ENCODE results near the gene EYS.

EYS gene

DNA sequence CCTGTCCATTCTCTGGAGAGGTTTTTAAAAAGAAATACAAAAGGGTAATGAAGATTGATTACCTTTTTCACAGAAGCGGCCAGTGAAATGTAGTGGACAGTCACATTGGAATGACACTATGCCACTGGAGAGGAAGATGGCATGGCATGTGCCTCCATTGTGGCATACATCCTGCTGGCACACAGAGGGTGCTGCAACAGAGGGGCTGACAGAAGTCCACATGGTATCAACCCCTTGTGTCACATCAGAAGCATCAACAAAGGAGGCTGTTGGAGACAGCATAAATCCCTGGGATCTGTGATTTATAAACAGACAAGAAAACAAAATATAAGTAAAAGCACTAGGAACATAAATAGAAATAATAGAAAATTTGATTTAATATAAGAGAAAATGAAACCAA, 1476.5 kb downstream of the EYS start:
- no peak for DNase-seq (ENCODE audit: low read depth)

DNA sequence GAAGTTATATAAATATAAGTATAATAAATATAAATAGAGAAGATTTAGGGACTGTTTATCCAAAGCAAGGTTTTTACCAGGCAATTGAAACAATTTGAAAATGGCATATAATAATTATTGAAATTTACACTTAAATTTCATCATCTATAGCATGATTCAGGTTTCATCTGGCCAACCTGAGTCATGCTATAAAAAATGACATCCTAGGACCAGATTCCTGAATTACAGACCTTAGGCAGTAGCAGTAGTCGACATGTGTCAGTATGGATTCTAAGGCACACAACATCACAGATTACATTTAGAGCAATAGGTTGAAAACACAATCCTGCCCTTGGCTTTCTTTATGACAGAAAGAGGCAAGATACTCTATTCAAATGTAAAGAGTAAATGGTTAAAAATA, 1479.2 kb downstream of the EYS start:
- no peak for DNase-seq (ENCODE audit: low read depth)

DNA sequence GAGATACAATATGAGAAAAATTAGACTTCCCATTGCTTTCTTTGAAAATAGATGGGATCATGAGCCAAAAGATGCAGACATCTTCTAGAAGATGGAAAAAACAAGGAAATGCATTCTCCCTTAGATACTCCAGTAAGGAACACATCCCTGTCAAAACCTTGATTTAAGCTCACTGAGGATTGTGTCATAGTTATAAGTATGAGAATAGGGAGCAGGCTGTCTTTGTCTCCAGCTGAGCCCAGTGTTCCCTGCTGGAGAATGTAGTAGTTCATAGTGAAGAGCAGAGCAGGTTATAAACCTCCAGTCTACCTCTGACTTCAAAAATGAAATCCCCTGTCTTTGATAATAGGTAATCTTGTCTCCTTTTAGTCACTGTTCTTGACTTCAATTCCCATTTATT, 1481.5 kb downstream of the EYS start:
- DNase-seq (ENCODE audit: low read depth), result no peak

DNA sequence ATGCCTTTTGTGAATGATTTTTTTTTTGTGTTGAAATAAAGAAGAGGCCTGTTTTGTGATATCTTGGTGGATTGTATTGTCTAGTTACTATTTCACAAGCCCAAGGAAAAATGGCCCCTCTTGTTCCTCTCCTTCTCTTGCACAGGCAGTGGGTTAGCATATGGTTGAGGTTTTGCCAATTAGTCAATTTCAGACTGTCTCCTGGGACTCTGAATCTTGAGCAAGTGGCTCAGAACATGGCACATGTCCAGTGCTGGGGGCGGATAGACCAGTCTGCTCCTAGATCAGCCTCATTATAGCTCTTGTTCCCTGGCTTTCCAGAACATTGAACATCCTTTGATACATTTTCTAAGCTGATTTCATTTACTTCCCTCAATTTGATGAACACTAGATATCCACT, 1482.2 kb downstream of the EYS start:
- DNase-seq (ENCODE audit: low read depth), result no peak

DNA sequence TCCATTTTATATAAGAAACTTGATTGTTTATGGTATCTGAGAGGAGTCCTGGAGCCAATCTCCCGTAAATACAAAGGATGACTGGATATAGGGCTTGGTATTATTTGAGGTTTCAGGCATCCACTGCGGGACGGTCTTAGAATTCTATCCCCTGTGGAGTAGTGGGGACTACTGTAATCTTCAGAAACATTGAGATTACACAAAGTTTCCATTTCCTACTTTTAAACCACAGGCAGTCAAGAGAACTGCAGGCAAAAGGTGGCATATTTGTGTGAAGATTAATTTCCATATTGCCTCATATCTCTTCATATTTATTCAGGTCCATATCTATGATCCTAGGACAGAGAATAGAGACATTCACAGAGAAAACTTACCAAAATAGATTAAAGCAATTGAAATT, 1485.2 kb downstream of the EYS start:
- no peak for DNase-seq (ENCODE audit: low read depth)

DNA sequence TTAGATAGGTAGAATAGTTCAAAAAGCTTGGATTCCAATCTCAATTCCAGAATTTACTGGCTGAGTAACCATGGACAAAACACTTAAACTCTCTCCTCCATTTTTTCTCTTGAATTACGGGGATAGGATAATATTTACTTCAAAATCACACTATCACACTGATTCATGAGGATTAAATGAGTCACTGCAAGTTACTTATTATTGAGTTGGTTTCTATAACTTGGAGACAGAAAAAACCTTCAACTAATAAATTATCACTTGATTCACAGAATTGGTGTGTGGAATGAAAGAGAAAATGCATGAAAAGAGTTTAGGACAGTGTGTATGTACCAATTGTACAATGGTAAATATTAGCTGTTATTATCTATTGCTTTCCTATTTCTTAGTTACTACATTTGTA, 1486.2 kb downstream of the EYS start:
- no peak for DNase-seq (ENCODE audit: low read depth)

DNA sequence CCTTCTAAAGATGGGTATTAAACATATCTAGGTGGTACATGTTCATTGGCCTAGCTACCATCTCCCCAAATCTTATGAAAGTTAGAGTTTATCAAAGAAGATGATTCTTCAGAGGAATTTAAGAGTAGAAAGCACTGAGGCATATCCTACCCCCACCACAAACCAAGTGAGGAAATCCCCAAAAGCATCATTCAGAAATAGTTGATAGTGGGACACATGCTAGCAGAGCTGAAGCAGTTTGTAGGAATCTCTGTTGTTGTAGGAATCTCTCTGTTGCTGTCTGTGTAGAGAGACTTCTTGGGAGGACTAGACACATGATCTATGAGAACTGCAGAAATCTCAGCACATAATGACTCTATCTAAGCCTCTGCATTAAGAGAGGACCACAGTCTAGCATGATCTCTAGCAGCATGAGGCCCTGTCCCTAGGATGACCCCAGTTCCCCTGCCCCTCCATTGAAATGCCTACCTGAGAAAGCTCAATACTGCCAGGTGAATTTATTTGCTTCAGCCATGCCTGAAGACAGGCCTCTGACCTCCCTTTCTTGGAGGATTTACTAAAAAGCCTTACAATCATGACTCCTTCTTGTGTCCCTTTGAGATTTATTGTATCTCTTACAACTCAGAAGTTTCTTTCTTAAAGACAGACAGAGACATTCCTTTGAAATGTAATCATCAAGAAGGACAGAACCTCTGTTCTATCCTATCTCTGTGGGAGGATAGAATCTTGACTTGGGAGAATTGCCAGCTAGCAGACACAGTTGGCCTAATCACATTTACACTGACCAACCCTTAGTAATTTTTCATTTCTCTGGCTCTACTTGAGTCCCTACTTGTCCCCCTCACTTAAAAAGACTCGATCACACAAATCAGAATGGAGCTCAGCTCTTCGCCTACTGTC, 1489.1 kb downstream of the EYS start:
- no peak for DNase-seq (ENCODE audit: low read depth)

DNA sequence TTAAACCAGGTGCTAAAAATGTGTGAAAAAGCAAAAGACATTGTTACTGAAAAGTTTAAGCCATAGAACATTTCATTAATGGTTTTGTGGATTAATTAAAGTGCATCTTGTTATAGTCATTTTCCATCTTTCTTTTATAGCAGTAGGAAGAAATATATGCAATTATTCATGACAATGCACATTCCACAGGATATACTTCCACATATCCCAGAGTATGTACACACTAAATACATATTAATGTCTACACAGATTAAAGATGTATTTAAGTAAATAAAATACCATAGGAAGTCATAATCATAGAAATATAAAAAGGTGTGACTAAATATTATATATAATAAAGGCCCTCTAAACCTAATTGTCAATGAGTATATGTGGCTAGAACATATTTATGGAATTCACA, 1492.7 kb downstream of the EYS start:
- DNase-seq (ENCODE audit: low read depth), result no peak

DNA sequence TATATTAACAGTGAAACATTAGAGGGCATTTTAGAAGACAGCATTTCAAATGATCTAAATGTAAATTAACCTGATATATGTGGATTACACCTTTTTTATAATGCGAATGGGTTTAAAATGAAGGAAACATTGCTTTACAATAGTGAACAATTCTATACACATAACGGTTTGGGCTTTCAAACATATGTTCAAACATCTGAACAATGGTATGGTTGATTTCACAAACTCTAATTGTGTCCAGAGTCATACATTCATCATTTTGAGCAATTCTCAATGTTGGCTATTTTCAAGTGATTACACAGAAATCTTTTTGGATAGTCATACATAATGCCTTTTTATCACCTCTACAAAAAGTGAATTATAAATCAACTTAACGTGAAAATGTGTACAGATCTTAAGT, 1493.3 kb downstream of the EYS start:
- DNase-seq (ENCODE audit: low read depth), result no peak

DNA sequence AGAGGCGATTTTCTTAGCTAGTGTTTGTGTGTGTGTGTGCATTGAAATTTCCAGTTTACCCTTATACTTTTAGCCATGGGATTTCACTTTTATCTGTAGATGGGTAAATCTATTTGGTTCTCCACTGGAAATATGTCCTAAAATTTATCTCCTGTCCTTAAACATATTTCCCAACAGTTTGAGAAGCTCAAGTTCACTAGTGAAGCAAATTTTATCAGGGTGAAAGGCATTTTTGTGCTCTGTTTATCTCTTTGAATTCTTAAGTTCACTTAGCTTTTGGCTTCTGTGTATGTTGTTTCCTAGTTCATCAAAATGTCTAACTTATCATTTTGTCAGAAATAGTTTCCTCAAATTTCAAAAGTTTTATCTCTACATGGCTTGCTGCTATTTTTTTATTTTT, 1509.8 kb downstream of the EYS start:
- DNase-seq (ENCODE audit: low read depth), result no peak

DNA sequence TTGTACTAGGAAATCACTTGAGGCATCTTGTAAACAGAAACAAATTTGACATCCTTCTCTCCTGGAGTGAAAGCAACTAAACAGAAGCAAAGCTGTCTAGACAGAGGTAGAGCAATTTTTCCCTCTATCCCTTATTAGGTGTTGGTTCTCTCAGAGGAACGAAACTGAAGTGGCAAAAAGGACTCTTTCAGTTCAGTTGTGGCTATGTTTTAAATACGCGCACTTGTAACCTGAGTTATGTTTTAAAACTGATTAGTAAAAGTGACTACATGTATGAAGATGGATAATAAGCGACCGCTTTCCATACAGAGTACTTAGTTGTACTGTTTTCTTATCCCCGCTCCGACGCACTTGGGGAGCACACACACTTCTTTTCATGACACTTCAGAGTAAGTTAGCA, 1520.4 kb downstream of the EYS start:
- DNase-seq (ENCODE audit: low read depth), result no peak

DNA sequence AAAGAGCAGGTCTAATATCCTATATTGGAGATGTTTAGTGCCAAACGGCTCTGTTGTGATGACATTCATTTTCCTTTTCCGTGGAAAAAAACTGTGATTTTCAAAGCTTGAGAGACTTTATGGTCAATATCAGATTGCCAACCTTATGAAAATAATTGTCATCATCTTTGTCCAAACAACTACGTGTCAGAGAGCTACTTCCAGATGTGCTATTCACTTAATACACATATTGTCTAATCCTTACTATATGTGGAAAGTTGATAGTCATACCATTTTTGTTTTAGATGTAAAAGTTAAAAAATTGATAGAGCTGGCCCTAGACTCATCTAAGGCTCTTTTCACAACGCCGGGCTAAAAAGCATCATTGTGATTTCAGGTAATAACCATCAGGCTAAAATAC, 1521.4 kb downstream of the EYS start:
- no peak for DNase-seq (ENCODE audit: low read depth)

DNA sequence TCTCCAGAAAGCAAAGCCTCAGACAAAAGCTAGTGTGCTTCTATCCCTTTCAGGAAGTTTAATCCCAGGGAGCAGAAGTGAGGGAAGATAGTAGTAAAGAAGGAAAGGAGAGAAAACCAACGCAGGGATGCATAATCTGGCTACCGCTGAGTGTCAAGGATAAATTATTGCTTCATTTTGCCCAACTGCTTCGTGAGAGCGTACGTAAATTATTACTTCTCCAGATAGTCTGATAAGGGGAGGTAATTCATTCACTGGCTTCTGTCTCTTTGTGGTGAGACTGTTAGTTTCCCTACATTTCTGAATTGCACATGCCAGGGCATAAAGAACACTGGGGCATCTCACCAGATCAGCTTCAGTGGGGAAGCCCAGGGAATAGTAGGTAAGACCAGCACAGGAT, 1531.7 kb downstream of the EYS start:
- no peak for DNase-seq (ENCODE audit: low read depth)

DNA sequence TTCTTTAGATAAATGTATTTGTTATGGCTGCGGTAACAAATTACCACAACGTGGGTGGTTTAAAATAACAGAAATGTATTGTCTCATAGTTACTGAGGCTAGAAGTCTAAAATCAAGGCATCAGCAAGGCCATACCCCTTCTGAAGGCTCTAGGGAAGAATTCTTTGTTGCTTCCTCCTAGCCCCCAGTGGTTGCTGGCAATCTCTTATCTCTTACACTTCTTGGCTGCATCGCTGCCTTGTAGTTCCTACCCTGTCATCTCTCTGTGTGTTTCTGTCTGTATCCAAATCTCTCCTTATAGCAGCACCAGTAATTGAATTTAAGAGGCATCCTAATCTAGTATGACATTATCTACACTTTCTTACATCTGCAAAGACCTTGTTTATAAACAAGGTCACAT, 1536.7 kb downstream of the EYS start:
- no peak for DNase-seq (ENCODE audit: low read depth)

DNA sequence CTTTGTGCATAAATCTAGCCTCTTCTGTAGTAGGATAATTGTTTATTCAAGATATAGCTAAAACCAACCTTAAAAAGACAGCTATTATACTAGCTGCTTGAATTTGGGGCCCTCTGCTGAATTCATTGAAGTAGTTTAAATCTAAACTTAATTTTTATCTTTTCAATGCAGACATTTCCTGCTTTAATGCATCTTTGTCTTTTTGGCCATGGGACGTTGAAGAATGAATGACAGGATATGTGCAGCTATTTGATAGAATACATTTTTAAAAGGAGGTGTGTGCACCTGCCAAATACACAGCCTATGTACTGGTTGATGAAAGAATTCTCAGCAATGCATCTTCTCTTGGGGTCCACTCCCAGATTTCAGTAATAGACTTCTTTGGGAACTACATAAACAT, 1546.5 kb downstream of the EYS start:
- no peak for DNase-seq (ENCODE audit: low read depth)

DNA sequence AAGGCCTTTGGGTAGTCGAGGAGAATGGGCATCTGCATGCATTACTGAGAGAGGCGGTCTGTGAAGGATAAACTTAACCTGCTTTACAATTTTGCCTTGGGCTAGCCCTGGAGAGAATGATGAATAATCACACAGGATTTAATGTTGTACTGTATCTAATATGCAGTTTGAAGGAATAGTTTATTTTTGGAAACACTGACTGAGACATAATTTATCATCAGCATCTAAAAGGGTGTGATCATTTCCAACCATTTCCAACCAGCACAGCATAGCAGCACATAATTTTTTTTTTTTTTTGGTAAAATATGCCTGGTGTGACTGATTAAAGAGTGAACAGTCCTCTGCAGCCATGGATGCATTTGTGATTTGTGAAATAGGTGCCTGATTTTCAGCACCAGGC, 1552.0 kb downstream of the EYS start:
- no peak for DNase-seq (ENCODE audit: low read depth)

DNA sequence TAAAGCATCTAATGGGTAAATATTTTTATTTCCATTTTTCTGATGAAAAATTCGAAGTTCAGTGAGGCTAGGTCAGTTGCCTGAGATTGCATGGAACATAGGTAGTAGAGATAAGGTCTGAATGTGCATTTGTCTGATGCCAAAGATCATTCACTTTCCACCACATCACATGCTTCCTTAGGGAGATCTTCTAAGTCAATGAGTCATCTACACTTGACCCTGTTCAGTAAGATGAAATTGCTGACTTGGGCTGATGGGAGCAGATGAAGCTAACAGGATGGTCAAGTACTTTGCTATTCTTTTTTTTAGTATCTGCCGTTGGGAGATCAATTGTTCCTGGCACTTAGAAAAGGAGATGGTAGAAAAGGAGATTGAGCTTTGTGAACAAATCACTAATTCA, 1560.2 kb downstream of the EYS start:
- no peak for DNase-seq (ENCODE audit: low read depth)

DNA sequence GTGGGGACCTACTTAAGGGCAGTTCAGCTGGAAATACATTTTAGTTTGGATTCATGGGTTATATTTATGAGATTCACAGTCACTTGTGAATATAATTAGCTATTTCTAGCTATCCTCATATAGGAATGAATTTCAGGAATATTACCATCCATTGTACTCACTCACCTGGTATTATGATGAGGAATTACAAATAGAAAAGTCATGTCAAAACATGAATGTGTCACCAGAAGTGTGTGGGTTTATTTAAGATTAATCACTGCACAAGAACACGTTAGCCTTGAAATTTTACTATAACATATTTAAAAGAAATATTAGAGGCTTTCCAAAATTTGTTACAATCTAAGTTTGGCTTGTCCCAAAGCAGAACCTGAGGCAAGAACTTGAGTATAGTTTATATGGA, 1560.9 kb downstream of the EYS start:
- no peak for DNase-seq (ENCODE audit: low read depth)

DNA sequence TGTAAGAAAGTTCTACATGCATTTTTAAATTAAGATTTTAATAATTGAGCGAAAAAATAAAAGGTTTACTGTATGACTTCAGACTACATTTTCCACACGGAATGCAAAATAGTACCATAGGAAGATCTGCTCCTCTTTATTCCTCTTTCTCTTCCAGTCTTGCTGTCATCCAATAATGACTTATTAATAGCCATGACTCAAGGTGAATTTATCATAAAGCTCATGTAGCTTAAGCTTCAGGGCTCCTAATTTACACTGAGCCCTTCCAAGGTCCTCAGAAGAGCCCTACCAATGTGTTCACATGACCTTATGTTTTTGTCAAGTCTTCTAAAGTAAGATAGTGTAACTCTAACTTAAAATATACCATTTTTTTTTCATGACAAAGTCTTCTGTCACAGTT, 1561.4 kb downstream of the EYS start:
- no peak for DNase-seq (ENCODE audit: low read depth)

DNA sequence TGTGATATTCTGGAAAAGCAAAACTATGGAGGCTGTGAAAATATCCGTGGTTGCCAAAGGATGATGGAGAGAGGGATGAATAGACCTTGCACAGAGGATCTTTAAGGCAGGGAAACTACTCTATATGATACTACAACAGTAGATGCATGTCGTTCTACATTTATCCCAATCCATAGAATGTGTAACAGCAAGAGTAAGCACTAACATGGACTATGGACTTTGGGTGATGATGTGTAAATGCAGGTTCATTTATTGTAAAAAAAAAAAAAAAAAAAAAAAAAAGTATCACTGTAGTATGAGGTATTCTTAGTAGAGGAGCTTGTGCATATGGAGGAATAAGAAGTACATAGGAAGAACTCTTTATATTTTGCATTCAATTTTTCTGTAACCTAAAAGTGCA, 1563.9 kb downstream of the EYS start:
- DNase-seq (ENCODE audit: low read depth), result no peak

DNA sequence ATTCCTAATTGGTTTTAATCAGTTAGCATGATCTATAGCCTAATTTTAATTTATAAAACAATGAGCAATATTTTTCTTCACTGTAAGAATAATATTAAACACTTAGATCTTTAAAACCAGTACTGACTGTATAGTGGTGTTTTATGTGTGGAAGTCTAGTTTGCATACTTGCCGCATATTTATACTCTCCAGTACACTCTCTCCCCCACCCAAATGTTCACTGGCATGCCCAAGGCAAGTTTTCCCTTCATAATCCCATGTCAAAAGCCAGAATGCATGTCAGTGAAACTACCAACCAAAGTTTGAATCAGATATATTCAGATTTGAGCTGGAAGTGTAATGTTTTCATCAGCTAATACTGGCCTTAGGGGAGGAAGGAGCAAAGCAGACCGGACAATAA, 1565.3 kb downstream of the EYS start:
- DNase-seq (ENCODE audit: low read depth), result no peak

DNA sequence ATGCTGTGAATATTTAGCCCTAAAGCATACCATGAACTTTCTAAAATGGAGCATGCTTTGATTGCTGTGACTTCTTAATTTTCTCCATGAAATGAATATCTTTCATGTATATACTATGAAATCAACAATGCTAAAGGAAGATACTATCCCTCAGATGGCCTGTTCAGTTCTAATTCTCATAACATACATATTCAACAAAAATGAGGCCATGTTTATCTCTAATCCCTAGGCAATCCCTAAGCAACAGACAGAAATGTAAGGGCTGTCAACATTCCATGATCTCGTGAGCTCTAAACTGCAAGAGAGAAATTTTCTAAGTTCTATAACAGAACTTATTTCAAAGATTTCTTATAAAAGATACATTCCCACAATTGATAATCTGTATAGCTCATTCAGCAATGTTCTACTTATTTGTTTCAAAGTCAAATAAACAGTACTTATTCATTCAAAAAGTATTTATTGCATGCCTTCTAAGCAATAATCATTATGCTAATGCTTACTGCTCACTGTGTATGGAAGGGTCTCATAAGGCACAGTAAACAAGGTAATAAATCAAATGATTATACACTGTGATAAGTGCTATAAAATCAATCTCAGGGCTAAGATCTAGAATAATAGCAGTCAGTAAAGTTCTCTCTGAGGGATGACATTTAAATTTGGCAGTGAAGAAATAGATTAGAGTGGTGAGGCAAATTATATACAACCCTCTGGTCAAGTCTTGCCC, 1578.6 kb downstream of the EYS start:
- no peak for DNase-seq (ENCODE audit: low read depth)

DNA sequence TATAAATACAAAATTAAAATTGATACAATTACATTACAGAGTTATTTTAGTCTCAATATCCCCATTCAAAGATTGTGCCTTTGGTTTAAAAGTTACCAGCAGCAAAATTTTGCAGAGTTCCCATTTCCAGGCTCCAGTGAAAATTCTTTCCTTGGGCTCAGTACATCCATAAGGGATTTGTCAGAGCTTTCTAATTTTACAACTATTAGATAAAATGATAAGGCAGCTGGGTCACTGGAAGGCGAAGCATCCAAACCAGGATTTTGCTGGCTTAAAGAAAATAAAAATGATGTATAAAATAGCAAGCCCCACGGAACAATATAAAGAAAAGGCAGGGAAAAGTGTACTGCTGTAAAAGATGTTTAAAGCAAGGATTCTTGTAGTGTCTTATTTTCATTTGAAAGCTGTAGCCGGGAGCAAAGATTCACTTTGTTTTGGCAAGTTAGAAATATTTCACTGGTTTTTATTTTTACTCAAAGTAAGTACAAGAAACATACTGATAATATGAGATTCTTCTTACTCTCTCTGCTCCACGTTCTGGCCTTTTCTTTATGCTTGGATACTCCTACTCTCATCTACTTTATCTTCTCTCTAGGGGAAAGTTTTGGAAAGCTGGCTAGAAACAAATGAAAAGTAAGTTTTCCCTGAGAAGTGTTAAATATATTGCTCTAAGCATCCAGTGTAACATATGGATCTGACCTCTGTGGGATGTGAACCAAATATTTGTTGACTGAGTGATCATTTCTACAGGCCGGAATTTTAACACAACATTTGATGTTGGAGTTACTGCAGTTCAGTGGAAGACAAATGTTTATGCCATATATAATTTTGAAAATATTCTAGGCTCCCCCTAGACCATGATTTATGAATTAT, 1583.0 kb downstream of the EYS start:
- no peak for DNase-seq (ENCODE audit: low read depth)

All from stimulated activated CD8-positive, alpha-beta memory T cell treated with anti-CD3 and anti-CD28 coated beads, Interleukin-4, amount 100 ng/mL, for 24 hours (primary cell).